Measurements from ENCODE around the gene UNC93A.

Gene UNC93A

GRCh38 chr6:167307342-167307955 lies 16.3 kb downstream of the UNC93A start:
- TF ChIP-seq CTCF (IDR thresholded peaks at IDR 0.05): no peak

GRCh38 chr6:167308207-167308606 lies 17.1 kb downstream of the UNC93A start:
- TF ChIP-seq CTCF (IDR thresholded peaks at IDR 0.05): no peak

- no peak for TF ChIP-seq CTCF (IDR thresholded peaks at IDR 0.05)
Measured at GRCh38 chr6:167311286-167311685, 20.2 kb downstream of the UNC93A start.

- TF ChIP-seq CTCF (IDR thresholded peaks at IDR 0.05): no peak
Measured at GRCh38 chr6:167314180-167314821, 23.2 kb downstream of the UNC93A start.

GRCh38 chr6:167317172-167317571 lies 26.1 kb downstream of the UNC93A start:
- no peak for TF ChIP-seq CTCF (IDR thresholded peaks at IDR 0.05)

- no peak for TF ChIP-seq CTCF (IDR thresholded peaks at IDR 0.05)
Measured at GRCh38 chr6:167323111-167323510, 32.0 kb downstream of the UNC93A start.

- no peak for TF ChIP-seq CTCF (IDR thresholded peaks at IDR 0.05)
Measured at GRCh38 chr6:167324111-167324510, 33.0 kb downstream of the UNC93A start.
